Sigmoid colon (tissue), 7 donors: ENCODE measurements around the gene ZNF232. TPM values are rescaled to one million over a fixed set of nuclear protein-coding genes. Genes with fewer than 3 reads are reported as not detected.
"Not testable (repeated sequence)": the region's sequence is repeated elsewhere in the genome, so short reads cannot be mapped to it uniquely, and the experiment has no call there.

ENCODE experiments used
- DNase-seq: peaks from one replicate; pipeline ENCODE4 v3.0.0-alpha.2; 2019
- H3K27ac ChIP-seq, 4 donors: fragments of 200-600 bp; sonication (generic); one replicate each; pipeline ENCODE4 v1.5.1; 2016 to 2019; ENCODE audit warnings: mild to moderate bottlenecking in 1 of 4
- H3K27me3 ChIP-seq, 3 donors: fragments of 200-600 bp; sonication (generic); one replicate each; pipeline ENCODE4 v1.5.1; 2019; ENCODE audit warnings: mild to moderate bottlenecking in 1 of 3
- H3K36me3 ChIP-seq, 4 donors: fragments of 200-600 bp; sonication (generic); one replicate each; pipeline ENCODE4 v1.5.1; 2016 to 2019
- H3K4me1 ChIP-seq, 4 donors: fragments of 200-600 bp; sonication (generic); one replicate each; pipeline ENCODE4 v1.5.1; 2017 to 2019
- H3K4me3 ChIP-seq, 4 donors: fragments of 200-600 bp; sonication (generic); one replicate each; pipeline ENCODE4 v1.5.1; 2017 to 2019; ENCODE audit warnings: mild to moderate bottlenecking in 2 of 4, moderate library complexity in 1 of 4
- H3K9me3 ChIP-seq, 4 donors: fragments of 200-600 bp in 3 of 4; sonication (generic) in 3 of 4; one replicate each; pipeline versions ENCODE4 v1.5.1 to v1.6.1; 2013 to 2019
- CTCF ChIP-seq, 4 experiments: fragments of 450-650 bp in 3 of 4; fragments of 200-600 bp in 1 of 4; IDR thresholded peaks; one replicate each; pipeline ENCODE4 v1.5.1; 2016 to 2019; ENCODE audit warnings: antibody characterized with exemption in 4 of 4, mild to moderate bottlenecking in 3 of 4, moderate library complexity in 2 of 4
- EP300 ChIP-seq, 4 donors: sonication (generic); formaldehyde crosslinking; IDR thresholded peaks; one replicate each; pipeline ENCODE4 v1.6.1; 2017; ENCODE audit warnings: antibody characterized with exemption in 4 of 4
- POLR2A ChIP-seq, 2 donors: fragments of 450-650 bp; IDR thresholded peaks; one replicate each; pipeline ENCODE4 v1.6.1; 2016; ENCODE audit warnings: antibody characterized with exemption in 2 of 2, mild to moderate bottlenecking in 2 of 2, moderate library complexity in 2 of 2
- POLR2AphosphoS5 ChIP-seq, 4 donors: sonication (generic); formaldehyde crosslinking; IDR thresholded peaks; one replicate each; pipeline ENCODE4 v1.6.1; 2017; ENCODE audit warnings: antibody characterized with exemption in 4 of 4
- WGBS, 2 donors: extraction: QIAGEN DNeasy Blood & Tissue Kit; methylation state at CpG; one replicate each; pipeline ENCODE4 v1.1.7; 2013; 5-methylcytosine and 5-hydroxymethylcytosine counted together
- intact Hi-C: fragments of 100-400 bp; cut with DNase I; formaldehyde crosslinking; loops from one replicate; pipeline ENCODE4 v1.15.1; 2023
- polyA plus RNA-seq, 3 donors: library from polyadenylated mRNA; stranded (reverse); fragments of 200-250 nt; gene quantifications; one replicate each; pipeline ENCODE4 v1.2.3, GENCODE V29; 2013
- total RNA-seq, 4 donors: library from RNA; depleted of rRNA; stranded (reverse); fragments of >200 nt; gene quantifications; one replicate each; pipeline ENCODE4 v1.1.0, GENCODE V29; 2016
- donor health status: healthy with polysubstance abuse.
- donor health status: Bipolar disorder and iron deficiency.
- donor health status: healthy.

Gene ZNF232
- total and polyA plus RNA-seq, 7 donors, result 4.8 to 15.3 (median 8.7) TPM

DNA sequence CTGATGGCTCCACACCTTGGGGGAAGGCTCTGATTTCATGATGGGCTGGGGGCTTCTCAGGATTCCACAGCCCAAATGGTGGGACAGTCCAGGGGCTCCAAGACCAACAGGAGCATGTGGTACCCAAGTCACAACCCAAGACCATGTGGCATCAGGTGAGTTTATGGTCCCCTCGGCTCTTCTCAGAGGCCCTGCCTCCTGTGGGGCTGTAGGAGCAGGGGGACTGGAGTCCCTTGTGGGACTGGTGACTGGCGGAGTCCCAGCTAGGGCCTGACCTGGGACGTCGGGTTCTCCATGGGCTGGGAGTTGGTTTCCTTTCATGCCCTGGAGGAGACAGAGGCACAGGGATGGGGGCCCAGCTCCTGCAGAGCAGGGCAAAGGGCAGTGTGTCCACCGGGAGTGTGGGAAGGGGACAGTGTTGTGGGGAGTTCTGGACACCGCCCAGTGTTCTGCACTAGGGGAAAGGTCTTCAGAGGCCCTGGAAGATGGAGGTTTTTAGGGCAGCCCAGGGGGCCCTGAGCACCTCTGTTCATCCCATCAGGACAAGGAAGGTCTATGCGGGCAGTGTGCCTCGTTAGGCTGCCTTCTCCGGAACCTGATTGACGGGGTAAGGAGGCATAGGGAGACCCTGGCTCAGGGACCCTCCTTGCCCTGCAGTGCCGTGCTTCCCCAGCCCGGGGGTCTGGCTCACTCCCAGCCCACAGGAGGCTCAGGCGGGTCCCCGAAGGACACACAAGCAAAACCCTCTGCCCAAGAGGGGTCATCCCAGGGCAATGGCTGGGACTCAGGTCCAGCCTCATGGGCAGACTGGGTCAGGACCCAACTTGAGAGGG lies 25.1 kb upstream of the ZNF232 start:
- H3K36me3 ChIP-seq, H3K4me3 ChIP-seq, intact Hi-C loops, H3K9me3 ChIP-seq, H3K27me3 ChIP-seq, H3K27ac ChIP-seq, H3K4me1 ChIP-seq, DNase-seq: not testable (repeated sequence)
- WGBS, 2 donors, result 85 to 86% methylated on average over 14 of the region's 14 CpGs

DNA sequence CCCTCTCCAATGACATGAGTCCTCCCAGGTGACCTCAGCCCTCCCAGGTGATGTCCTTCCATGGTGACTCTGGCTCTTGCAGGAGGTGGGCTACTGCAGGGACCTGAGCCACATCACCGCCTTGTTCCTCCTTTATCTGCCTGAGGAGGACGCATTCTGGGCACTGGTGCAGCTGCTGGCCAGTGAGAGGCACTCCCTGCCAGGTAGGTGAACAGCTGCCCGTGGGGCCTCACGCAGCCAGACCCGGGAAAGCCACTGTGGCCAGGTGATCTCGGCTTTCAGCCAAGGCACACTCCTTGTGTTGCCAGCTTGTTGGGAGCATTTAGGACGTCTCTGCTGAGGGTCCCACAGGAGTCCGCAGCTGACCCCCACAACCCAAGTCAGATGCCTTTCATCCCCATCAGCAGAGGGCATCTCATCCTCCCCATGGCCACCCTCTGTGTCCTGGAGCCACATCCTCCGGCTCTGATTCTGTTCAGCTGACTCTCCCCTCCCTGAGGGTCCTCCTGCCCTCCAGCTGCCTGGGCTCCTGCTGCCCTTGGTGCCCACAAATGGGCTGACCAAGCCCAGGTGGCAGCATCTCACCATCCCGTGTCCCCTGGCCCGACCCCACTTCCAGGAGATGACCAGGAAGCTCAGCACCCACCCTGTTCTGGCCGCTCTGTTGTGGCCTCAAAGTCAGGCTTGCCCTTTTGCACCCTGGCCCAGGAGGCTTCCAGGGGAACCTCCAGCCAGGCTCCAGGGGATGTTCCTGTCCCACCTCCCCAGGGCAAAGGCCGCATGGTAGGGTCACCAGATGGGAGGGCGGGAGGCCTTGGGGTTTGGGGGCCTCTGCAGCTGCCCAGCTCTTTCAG lies 24.3 kb upstream of the ZNF232 start:
- DNase-seq, result no peak
- no peak for TF ChIP-seq CTCF (IDR thresholded peaks at IDR 0.05)
- TF ChIP-seq POLR2AphosphoS5 (IDR thresholded peaks at IDR 0.05), result no peak
- TF ChIP-seq POLR2A (IDR thresholded peaks at IDR 0.05), result no peak
- TF ChIP-seq EP300 (IDR thresholded peaks at IDR 0.05), result no peak
- Histone ChIP-seq H3K9me3 (no peaks in the 10 kb centered on the region), H3K4me3 (no peak overlapping the region), H3K36me3 (no peaks in the 10 kb centered on the region), H3K27me3 (no peaks in the 10 kb centered on the region), H3K4me1 (no peaks in the 10 kb centered on the region), H3K27ac (no peak overlapping the region)
- intact Hi-C loops, result no loop called here
- WGBS, 2 donors, result 89 to 90% methylated on average over 14 of the region's 14 CpGs

GRCh38 chr17:5135131-5135712 lies 23.5 kb upstream of the ZNF232 start:
- intact Hi-C loops, result not testable (repeated sequence)

DNA sequence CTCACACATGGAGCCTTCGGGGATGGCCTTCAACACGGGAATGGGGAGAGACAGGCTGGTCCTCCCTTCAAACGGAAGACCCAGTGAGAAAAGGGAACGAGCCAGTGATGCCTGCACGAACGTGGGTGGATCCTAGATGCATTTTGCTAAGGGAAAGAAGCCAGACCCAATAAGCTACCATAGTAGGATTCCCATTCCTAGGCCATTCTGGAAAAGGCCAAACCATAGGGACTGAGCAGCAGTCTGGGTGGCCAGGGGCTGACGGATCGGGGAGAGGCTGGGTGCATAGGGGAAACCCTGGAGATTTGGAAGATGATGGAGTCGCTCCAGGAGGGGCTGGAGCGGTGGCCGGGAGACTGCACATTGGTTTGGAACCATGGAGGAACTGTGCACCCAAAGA lies 22.9 kb upstream of the ZNF232 start:
- H3K27me3 ChIP-seq, H3K4me1 ChIP-seq, DNase-seq, H3K36me3 ChIP-seq, H3K4me3 ChIP-seq, H3K27ac ChIP-seq, intact Hi-C loops, H3K9me3 ChIP-seq: not testable (repeated sequence)
- WGBS, 2 donors, result 89 to 91% methylated on average over 11 of the region's 11 CpGs

More at GRCh38 chr17:5135131-5135712, 23.5 kb upstream of the ZNF232 start:
- not testable (repeated sequence) for H3K4me1 ChIP-seq, H3K36me3 ChIP-seq, H3K9me3 ChIP-seq, H3K27ac ChIP-seq, H3K4me3 ChIP-seq, DNase-seq, H3K27me3 ChIP-seq
- 83 to 87% methylated on average over 8 of the region's 8 CpGs for WGBS, 2 donors

DNA sequence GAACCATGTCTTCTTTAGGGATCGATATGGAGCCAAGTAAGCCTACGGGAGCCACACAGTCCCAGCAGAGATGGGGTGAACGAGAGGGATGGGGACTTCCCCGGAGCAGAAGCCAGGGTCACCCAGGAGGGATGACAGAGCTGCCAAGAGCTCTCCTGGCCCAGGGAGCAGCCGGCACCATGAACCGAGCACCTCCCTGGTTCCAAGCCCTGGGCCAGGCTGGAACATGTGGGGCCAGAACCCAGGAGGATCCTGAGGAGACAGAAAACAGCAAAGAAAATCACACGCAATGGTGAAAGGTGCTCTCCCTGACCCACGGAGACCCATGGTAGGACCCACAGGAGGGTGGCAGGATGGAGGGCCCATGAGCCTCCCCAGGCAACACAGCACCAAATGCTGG lies 22.3 kb upstream of the ZNF232 start:
- H3K27me3 ChIP-seq, DNase-seq, H3K36me3 ChIP-seq, H3K4me1 ChIP-seq, H3K9me3 ChIP-seq, intact Hi-C loops, H3K4me3 ChIP-seq, H3K27ac ChIP-seq: not testable (repeated sequence)
- WGBS, 2 donors, result 91 to 94% methylated on average over 8 of the region's 8 CpGs

DNA sequence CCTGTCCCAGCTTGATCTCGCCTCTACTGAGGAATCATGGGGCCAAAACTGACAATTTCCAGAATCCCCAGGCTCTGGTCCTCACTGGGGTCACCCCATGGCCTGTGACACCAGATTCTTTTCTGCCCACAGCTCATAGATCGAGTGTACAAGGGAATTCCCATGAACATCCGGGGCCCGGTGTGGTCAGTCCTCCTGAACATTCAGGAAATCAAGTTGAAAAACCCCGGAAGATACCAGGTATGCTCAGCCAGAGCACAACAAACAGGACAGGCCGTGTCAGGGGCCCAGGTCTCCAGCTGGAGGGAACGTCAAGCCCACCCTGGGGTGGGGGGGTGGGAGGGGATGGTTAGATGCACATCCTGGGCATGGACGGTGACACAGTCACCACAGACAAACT lies 21.6 kb upstream of the ZNF232 start:
- H3K4me3 ChIP-seq, result no peak overlapping the region
- H3K4me1 ChIP-seq, result no peaks in the 10 kb centered on the region
- no peak overlapping the region for H3K27ac ChIP-seq
- 80 to 84% methylated on average over 8 of the region's 8 CpGs for WGBS, 2 donors
- DNase-seq, result no peak
- intact Hi-C loops, result no loop called here
- H3K27me3 ChIP-seq, result no peaks in the 10 kb centered on the region
- no peak for TF ChIP-seq CTCF (IDR thresholded peaks at IDR 0.05)
- no peaks in the 10 kb centered on the region for H3K9me3 ChIP-seq
- H3K36me3 ChIP-seq, result no peaks in the 10 kb centered on the region

- 93 to 94% methylated on average over 15 of the region's 15 CpGs for WGBS, 2 donors
- H3K4me1 ChIP-seq, H3K9me3 ChIP-seq, DNase-seq, H3K27ac ChIP-seq, H3K27me3 ChIP-seq, H3K36me3 ChIP-seq, H3K4me3 ChIP-seq, intact Hi-C loops: not testable (repeated sequence)
Observed at GRCh38 chr17:5132503-5133225, 21.0 kb upstream of the ZNF232 start.

DNA sequence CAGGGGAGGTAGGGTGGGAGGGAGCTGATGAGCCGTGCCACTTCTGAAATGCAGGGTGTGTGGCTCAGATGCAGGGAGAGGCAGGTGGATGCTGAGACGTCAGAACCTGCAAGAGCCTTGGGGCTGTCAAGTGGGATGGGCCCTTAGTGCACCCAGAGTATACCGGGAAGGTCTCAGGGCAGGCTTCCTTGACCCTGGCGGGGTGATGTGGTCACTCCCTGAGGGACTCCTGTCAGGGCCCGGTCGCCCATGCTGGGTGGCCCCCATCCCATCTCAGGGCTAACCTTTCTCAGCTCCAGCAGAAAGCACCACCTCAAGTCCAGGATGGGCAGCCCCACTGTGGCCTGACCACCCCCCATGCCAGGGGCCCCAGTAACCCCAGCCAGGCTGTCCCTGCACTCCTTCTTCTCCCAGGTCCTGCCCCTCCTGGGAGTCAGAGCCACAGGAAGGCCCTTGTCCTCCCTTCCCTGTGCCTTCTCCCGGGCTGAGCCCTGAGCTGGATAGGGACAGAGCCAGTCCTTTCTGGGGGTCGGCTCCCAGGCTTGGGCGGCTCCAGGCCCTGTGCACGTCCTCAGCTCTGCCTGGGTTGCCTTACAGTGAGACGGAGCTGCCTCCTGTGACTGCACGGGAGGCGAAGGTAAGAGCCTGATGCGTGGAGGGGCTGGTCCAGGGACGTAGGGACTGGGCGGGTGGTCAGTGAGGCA lies 20.3 kb upstream of the ZNF232 start:
- H3K27me3 ChIP-seq, H3K9me3 ChIP-seq, H3K4me3 ChIP-seq, DNase-seq, H3K36me3 ChIP-seq, intact Hi-C loops, H3K4me1 ChIP-seq, H3K27ac ChIP-seq: not testable (repeated sequence)
- WGBS, 2 donors, result 88 to 89% methylated on average over 16 of the region's 16 CpGs
